Activated T-cell treated with anti-CD3 and anti-CD28 coated beads, Interleukin-2, amount 50 U/mL, for 4 hours (primary cell): ENCODE measurements around the gene LRRC28. TPM values are rescaled to one million over a fixed set of nuclear protein-coding genes. Genes with fewer than 3 reads are reported as not detected.

Source experiments
- ATAC-seq, 2 donors: fragments of 200-7000 bp; cut with Tn5 transposase; one replicate each; pipeline ENCODE4 v1.10.0; 2021
- DNase-seq: peaks from one replicate; pipeline ENCODE4 v3.0.0-alpha.2; 2020
- H3K27me3 Mint-ChIP-seq: one replicate; pipeline ENCODE4 v1.8.0; 2021; ENCODE audit warnings: low read depth, mixed read lengths
- H3K36me3 Mint-ChIP-seq: one replicate; pipeline ENCODE4 v1.8.0; 2022; ENCODE audit warnings: mixed read lengths; ENCODE audit not compliant: insufficient read depth
- H3K4me1 Mint-ChIP-seq: one replicate; pipeline ENCODE4 v1.8.0; 2021; ENCODE audit warnings: low read depth, mixed read lengths
- H3K4me3 Mint-ChIP-seq: one replicate; pipeline ENCODE4 v1.8.0; 2021; ENCODE audit warnings: mild to moderate bottlenecking, moderate library complexity, mixed read lengths
- H3K9me3 Mint-ChIP-seq: one replicate; pipeline ENCODE4 v1.8.0; 2021; ENCODE audit warnings: mixed read lengths
- total RNA-seq, 3 donors: library from RNA; stranded (reverse); gene quantifications; one replicate each; pipeline ENCODE4 v1.2.1, GENCODE V29; 2021

The LRRC28 gene
- total RNA-seq, 3 donors from 2014 or later, result 8.6 to 11.3 (median 9.4) TPM

DNA sequence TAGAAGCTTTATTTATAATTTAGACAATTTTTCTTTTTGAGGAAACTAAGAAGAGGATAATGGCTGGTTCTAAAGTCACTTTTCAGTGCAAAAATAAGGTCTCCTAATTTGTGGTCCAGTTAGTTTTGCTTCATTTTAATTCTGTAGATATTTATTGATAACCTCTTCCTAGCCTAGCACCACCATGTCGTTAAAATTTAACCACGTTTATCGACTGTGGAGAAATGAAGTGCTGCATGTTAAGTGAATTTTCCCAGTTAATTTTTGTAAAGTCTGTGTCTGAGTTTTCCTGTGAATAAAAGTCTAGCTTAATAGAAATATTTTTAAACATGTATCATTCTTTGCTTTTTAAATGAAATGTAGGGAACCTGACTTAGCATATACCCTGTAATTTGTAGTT lies 16.7 kb downstream of the LRRC28 start:
- DNase-seq, result no peak
- Mint-ChIP-seq H3K4me1 (no peaks in the 10 kb centered on the region), H3K27me3 (no peaks in the 10 kb centered on the region), H3K9me3 (no peaks in the 10 kb centered on the region), H3K36me3 (peaks cover 3% of the 10 kb centered on the region), H3K4me3 (no peak overlapping the region)
- no peak for ATAC-seq

DNA sequence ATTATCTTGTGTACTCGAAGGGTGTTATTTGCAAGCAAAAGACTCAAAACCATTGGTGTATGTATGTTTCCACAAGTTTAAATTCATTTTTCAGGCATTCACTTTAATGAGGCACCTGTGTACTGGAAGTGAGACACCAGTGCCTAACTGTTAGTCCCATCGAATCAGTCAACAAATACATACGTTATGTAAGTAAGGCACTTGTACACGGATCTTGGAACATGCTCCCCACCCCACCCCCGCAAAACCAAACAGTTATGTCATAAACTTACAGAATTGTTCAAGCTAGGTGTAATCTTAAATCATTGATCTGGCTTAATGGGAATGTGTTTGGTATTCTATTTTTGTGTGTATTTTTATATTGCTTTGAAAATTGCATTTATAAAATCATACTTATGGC lies 17.1 kb downstream of the LRRC28 start:
- no peaks in the 10 kb centered on the region for H3K4me1 Mint-ChIP-seq
- H3K36me3 Mint-ChIP-seq, result peaks cover 3% of the 10 kb centered on the region
- H3K27me3 Mint-ChIP-seq, result no peaks in the 10 kb centered on the region
- DNase-seq (no peak), ATAC-seq (no peak)
- no peaks in the 10 kb centered on the region for H3K9me3 Mint-ChIP-seq
- no peak overlapping the region for H3K4me3 Mint-ChIP-seq

DNA sequence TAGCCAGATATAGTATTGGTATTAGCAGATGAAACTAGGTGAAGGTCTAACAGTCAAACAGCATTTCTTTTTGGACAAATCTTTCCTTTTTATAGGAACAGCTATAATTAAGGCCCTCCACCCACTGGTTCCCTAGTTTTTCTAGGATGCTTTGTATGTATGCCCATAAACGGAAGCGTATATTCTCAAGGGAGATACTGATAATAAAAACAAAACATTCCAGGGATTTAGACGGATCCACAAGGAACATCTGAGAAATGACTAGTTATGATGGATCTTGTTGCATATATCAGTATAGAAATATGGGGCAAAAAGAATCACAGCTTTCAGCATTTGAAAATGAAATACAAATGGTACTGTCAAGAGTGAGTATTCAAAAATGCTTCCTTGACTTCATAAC lies 22.5 kb downstream of the LRRC28 start:
- Mint-ChIP-seq H3K4me1 (peaks cover 3% of the 10 kb centered on the region), H3K9me3 (no peaks in the 10 kb centered on the region), H3K27me3 (no peaks in the 10 kb centered on the region), H3K4me3 (no peak overlapping the region), H3K36me3 (no peaks in the 10 kb centered on the region)
- DNase-seq (no peak), ATAC-seq (no peak)

DNA sequence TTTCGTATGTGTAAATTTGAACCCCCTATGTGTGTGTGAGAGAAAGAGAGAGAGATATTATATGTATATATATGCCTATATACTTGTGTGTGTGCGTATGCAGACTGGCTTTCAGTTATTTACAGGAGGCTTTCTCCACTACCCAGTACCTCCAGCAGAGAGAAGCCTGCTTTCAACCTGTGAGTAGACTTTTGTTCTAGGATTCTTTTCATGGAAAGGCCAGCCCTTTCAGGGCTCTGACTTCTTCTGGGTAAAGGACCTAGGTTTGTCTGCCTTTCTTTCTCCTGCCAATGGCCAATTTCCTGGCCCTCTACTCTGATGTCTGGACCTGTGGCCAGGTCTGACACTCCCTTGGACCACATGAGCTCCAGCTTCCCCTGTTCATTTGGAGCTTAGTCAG lies 23.8 kb downstream of the LRRC28 start:
- no peak for DNase-seq
- ATAC-seq, result no peak

DNA sequence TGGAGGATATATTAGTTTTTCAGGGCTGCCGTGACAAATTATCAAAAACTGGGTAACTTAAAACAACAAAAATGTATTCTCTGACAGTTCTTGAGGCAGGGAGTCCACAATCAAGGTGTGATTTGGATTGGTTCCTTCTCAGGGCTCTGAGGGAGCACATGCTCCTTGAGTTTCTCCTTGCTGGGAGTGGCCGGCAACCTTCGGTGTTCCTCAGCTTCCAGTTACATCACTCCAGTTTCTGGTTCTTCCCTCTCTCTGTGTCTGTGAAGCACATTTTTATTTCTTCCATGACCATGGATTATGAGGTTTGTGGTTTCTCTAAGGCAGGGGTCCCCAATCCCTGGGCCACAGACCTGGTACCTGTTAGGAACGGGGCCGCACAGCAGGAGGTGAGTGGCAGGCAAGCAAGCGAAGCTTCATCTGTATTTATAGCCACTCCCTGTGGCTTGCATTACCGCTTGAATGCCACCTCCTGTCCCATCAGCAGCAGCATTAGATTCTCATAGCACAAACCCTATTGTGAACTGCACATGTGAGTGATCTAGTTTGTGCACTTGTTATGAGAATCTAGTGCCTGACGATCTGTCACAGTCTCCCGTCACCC lies 24.3 kb downstream of the LRRC28 start:
- Mint-ChIP-seq H3K9me3 (no peaks in the 10 kb centered on the region), H3K36me3 (peaks cover 8% of the 10 kb centered on the region), H3K4me1 (peaks cover 20% of the 10 kb centered on the region), H3K4me3 (no peak overlapping the region), H3K27me3 (no peaks in the 10 kb centered on the region)
- ATAC-seq (no peak), DNase-seq (no peak)

More for the DNA sequence above, 23.8 kb downstream of the LRRC28 start:
- peaks cover 7% of the 10 kb centered on the region for H3K36me3 Mint-ChIP-seq
- H3K4me1 Mint-ChIP-seq, result peaks cover 15% of the 10 kb centered on the region
- no peaks in the 10 kb centered on the region for H3K27me3 Mint-ChIP-seq
- H3K4me3 Mint-ChIP-seq, result no peak overlapping the region
- H3K9me3 Mint-ChIP-seq, result no peaks in the 10 kb centered on the region

DNA sequence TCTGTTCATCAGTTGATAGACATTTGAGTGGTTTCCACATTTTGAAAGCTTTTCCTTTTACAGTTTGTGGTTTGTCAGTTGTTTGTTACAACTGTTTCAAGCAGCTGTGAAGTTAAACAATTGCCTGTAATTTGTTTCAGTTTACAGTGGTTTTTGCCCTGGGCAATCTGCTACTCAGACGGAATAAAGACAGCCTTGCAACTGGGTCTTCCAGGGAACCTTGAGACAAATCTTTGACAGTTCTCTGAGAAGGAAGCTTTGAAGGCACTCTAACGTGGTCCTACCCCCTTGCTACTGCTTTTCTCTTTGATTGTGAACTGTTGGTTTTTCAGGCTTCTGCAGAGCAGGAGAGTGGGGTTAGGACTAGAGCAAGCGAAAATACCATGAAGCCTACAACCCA lies 28.0 kb downstream of the LRRC28 start:
- ATAC-seq, result peak; percentile 22 to 43
- H3K4me1 Mint-ChIP-seq, result peaks cover 30% of the 10 kb centered on the region
- peaks cover 8% of the 10 kb centered on the region for H3K36me3 Mint-ChIP-seq
- H3K4me3 Mint-ChIP-seq, result no peak overlapping the region
- no peaks in the 10 kb centered on the region for H3K9me3 Mint-ChIP-seq
- no peaks in the 10 kb centered on the region for H3K27me3 Mint-ChIP-seq
- DNase-seq, result no peak

DNA sequence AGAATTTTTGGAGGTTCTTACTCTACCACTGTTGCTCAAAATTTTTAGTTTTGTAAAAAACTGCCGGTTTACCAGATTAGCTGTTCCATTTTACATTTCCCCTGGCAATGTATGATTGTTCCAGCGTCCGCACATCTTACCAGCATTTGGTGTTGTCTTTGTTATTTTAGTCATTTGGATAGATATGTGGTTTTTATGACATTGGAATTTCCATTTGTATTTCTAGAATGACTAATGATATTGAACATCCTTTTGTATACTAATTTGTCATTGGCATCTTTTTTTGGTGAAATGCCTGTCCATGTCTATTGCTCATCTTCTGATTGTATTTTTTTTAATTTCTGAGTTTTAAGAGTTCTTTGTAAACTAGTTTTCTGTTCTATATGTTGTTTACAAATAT lies 28.5 kb downstream of the LRRC28 start:
- H3K4me3 Mint-ChIP-seq, result peak overlapping the region; percentile 22
- ATAC-seq, result peak; percentile 82 to 83
- H3K4me1 Mint-ChIP-seq, result peaks cover 30% of the 10 kb centered on the region
- no peaks in the 10 kb centered on the region for H3K9me3 Mint-ChIP-seq
- H3K36me3 Mint-ChIP-seq, result peaks cover 12% of the 10 kb centered on the region
- H3K27me3 Mint-ChIP-seq, result no peaks in the 10 kb centered on the region
- DNase-seq, result no peak

DNA sequence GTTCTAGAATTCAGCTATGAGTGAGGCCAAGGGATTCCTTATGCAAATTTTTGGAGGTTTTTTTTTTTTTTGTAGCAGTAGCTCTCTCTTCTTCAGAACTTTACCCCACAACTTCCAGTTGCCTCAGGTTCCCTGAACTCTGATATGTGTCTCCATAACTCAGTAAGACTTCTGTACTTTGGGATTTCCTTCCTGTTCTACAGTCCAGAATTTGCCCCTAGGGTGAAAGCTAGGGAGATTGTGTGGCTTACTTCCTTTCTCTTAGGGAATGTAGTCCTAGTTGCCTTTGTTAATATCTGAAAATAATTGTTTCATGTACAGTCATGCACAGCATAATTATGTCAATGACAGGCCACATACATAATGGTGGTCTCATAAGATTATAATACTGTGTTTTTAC lies 30.8 kb downstream of the LRRC28 start:
- H3K4me1 Mint-ChIP-seq, result peaks cover 29% of the 10 kb centered on the region
- H3K4me3 Mint-ChIP-seq, result no peak overlapping the region
- H3K27me3 Mint-ChIP-seq, result no peaks in the 10 kb centered on the region
- H3K9me3 Mint-ChIP-seq, result no peaks in the 10 kb centered on the region
- H3K36me3 Mint-ChIP-seq, result peaks cover 12% of the 10 kb centered on the region
- ATAC-seq (no peak), DNase-seq (no peak)

DNA sequence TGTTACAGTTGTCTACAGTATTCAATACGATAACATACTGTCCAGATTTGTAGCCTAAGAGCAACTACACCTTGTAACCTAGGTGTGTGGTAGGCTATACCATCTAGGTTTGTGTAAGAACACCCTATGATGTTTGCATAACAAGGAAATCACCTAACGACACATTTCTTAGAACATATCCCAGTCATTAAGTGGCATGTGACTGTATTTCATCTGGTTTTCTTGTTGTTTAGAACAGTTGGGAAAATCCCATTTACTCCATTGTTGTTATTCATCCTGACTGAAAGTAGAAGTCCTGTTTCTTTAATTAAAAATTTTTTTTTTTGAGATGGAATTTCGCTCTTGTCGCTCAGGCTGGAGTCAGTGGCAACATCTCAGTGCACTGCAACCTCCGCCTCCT lies 31.3 kb downstream of the LRRC28 start:
- DNase-seq, result no peak
- Mint-ChIP-seq H3K4me3 (no peak overlapping the region), H3K9me3 (no peaks in the 10 kb centered on the region), H3K4me1 (peaks cover 27% of the 10 kb centered on the region), H3K36me3 (peaks cover 12% of the 10 kb centered on the region), H3K27me3 (no peaks in the 10 kb centered on the region)
- no peak for ATAC-seq

DNA sequence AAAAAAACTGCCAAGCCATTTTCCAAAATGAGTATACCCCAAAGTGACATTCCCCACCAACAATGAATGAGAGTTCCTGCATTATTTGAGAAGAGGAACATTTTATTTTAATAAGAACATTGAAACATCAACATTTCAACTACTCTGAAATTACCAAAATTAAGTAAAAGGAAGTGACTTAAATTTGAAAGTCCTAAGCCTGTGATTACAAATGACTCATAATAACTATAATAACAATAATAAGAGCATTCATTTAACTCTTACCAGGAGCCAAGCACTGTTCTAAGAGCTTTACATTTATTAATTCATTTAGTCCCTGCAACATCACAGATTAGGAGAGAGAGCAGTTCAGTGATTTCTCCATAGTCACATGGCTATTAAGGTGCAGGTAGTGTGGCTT lies 32.4 kb downstream of the LRRC28 start:
- ATAC-seq (no peak), DNase-seq (no peak)
- H3K36me3 Mint-ChIP-seq, result peaks cover 12% of the 10 kb centered on the region
- H3K4me3 Mint-ChIP-seq, result no peak overlapping the region
- no peaks in the 10 kb centered on the region for H3K27me3 Mint-ChIP-seq
- H3K9me3 Mint-ChIP-seq, result no peaks in the 10 kb centered on the region
- peaks cover 27% of the 10 kb centered on the region for H3K4me1 Mint-ChIP-seq

DNA sequence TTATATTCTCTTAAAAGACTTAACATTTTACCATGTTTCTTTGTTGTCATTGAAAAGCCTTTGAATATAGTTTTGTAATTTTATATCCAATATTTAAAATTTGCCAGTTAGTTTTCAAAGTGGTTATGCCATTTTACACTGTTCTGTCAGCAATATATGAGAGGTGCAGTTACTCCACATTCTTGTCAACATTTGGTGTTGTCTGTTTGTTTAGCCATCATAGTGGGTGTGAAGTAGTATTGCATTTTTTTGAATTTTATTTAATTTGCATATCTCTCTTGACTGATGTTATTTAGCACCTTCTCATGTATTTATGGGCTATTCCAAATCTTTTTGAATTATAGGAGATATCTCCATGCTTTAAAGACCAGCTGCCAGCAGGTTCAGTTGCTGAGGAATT lies 40.4 kb downstream of the LRRC28 start:
- Mint-ChIP-seq H3K4me3 (no peak overlapping the region), H3K9me3 (no peaks in the 10 kb centered on the region), H3K27me3 (no peaks in the 10 kb centered on the region), H3K36me3 (peaks cover 23% of the 10 kb centered on the region), H3K4me1 (no peaks in the 10 kb centered on the region)
- no peak for ATAC-seq
- DNase-seq, result no peak

DNA sequence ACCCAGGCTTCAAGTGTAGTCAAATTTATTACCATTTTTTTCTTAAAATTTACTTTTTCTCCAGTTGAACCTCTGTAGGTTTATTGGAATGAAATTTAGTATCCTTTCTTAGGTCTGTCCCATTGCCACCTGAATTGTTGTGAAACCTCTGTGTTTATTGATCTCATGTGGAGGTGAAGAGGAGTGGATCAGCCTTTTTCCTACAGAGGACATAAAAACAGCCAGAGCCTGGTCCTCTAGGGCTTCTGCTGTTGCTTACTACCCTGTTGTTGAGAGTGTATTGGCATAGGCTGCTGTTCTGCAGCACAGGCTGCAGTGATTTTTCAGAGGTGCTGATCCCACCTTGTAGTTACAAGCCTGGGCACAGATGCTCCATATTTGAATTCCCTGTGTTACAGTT lies 44.6 kb downstream of the LRRC28 start:
- DNase-seq, result no peak
- Mint-ChIP-seq H3K9me3 (no peaks in the 10 kb centered on the region), H3K27me3 (no peaks in the 10 kb centered on the region), H3K4me3 (no peak overlapping the region), H3K4me1 (no peaks in the 10 kb centered on the region), H3K36me3 (peaks cover 23% of the 10 kb centered on the region)
- ATAC-seq, result no peak

DNA sequence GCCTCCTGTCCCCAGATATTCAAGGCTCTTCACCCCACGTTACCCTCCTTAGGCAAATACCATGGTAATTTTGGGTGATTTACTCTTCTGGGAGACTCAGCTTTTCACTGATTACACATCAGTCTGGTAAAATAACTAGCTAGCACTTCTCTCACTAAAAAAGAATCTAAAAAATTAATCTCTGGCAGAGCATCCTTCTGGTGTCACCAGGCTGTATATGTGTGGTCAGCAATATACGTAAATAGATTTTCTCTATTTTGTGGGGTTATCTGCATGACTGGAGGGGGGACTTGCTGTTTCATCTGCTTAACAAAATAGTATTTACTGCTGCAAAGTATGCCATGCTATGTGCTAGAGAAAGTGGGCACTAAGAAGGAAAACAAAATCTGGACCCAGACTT lies 45.1 kb downstream of the LRRC28 start:
- Mint-ChIP-seq H3K4me3 (no peak overlapping the region), H3K36me3 (peaks cover 20% of the 10 kb centered on the region), H3K4me1 (no peaks in the 10 kb centered on the region), H3K9me3 (no peaks in the 10 kb centered on the region), H3K27me3 (no peaks in the 10 kb centered on the region)
- DNase-seq, result no peak
- no peak for ATAC-seq

DNA sequence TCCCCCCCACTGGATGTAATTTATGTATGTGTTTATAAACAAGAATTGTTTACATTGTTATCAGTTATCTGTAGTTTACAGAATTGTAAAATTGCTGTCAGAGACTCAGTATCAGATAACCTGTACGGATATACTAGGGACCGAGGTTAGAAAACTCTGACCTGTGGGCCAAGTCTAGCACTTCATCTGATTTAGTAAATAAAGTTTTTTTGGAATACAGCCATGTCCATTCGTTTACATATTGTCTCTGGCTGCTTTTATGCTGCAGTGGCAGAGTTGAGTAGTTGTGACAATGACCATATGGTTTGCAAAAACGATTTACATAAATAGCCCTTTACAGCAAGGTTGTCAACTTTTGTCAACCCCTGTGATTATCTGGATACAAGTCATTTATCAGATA lies 52.6 kb downstream of the LRRC28 start:
- Mint-ChIP-seq H3K4me1 (no peaks in the 10 kb centered on the region), H3K9me3 (no peaks in the 10 kb centered on the region), H3K4me3 (no peak overlapping the region), H3K36me3 (peaks cover 3% of the 10 kb centered on the region), H3K27me3 (no peaks in the 10 kb centered on the region)
- no peak for ATAC-seq
- no peak for DNase-seq

DNA sequence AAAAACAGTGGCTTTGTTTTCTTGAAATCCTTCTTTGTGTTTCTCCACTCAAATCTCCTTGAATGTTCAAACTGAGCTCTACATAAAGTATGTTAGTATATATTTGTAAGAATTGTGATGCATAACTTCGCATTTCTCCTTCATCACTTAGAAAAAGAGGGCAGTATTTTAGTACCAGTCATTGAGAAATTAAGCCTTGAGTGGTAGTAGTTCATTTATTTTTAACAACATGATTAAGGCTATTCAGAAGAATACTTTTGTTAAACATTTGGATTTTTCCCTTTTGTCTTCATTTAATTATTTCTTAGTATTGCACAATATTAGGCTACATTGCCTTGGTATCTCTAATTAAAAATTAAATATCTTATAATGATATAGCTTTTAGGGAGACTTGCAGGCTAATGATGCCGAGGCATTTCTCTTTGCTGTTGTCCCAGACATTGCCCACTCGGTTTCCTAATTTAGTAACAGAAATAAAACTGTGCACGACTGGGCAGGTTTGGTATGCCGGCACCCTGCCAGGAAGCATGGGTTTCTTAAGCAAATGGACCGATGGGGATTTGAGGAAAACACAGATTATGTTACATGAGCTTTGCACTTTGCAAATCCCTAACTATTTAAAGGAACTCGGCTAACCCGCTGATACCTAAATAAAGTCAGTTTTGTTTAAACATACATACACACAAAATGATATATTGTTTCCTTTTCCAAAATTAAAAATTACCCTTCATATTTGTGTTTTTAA lies 54.7 kb downstream of the LRRC28 start:
- H3K9me3 Mint-ChIP-seq, result no peaks in the 10 kb centered on the region
- no peak overlapping the region for H3K4me3 Mint-ChIP-seq
- ATAC-seq, result no peak
- peaks cover 11% of the 10 kb centered on the region for H3K36me3 Mint-ChIP-seq
- H3K4me1 Mint-ChIP-seq, result no peaks in the 10 kb centered on the region
- no peak for DNase-seq
- H3K27me3 Mint-ChIP-seq, result no peaks in the 10 kb centered on the region
